Activated CD8-positive, alpha-beta memory T cell treated with anti-CD3 and anti-CD28 coated beads, Interleukin-2, amount 10 ng/mL, durations not matched to agents 7 days and 5 days (primary cell): ENCODE results near the gene SRMS. TPM values are rescaled to one million over a fixed set of nuclear protein-coding genes. Genes with fewer than 3 reads are reported as not detected.
"Not testable (repeated sequence)": the region's sequence is repeated elsewhere in the genome, so short reads cannot be mapped to it uniquely, and the experiment has no call there.

Experiments used
- ATAC-seq: fragments of 150-1000 bp; cut with Tn5 transposase; one replicate; pipeline ENCODE4 v1.10.0; 2021; ENCODE audit warnings: moderate library complexity
- CTCF ChIA-PET: fragments of 350-600 bp; sonication (Branson Sonifier 250); formaldehyde crosslinking; loops from one replicate; lab custom pipeline; 2021; ENCODE audit warnings: antibody characterized with exemption; lab: Charles Lee
- DNase-seq: peaks from one replicate; pipeline ENCODE4 v3.0.0-alpha.2; 2020
- H3K27ac Mint-ChIP-seq: one replicate; pipeline ENCODE4 v1.8.0; 2021; ENCODE audit warnings: mild to moderate bottlenecking, mixed read lengths
- H3K27me3 Mint-ChIP-seq: one replicate; pipeline ENCODE4 v1.8.0; 2021; ENCODE audit warnings: mixed read lengths
- H3K36me3 Mint-ChIP-seq: one replicate; pipeline ENCODE4 v1.8.0; 2021; ENCODE audit warnings: mild to moderate bottlenecking, mixed read lengths
- H3K4me1 Mint-ChIP-seq: one replicate; pipeline ENCODE4 v1.8.0; 2021; ENCODE audit warnings: mixed read lengths
- H3K4me3 Mint-ChIP-seq: one replicate; pipeline ENCODE4 v1.8.0; 2021; ENCODE audit warnings: mild to moderate bottlenecking, moderate library complexity, mixed read lengths
- H3K9me3 Mint-ChIP-seq: one replicate; pipeline ENCODE4 v1.8.0; 2022; ENCODE audit warnings: low read depth, mixed read lengths
- total RNA-seq, 2 experiments: library from RNA; stranded (reverse); gene quantifications; one replicate each; pipeline ENCODE4 v1.2.3, GENCODE V29; 2021

Gene SRMS
- total RNA-seq, 2 experiments from 2014 or later, result not detected

GRCh38 chr20:63574156-63574828, 26.7 kb upstream of the SRMS start, which contains the start of gene HELZ2:
HELZ2 (minus strand) TSS chr20:63574239; CDS start chr20:63572385, 1,854 bp downstream.
- DNase-seq (peak; percentile 89), ATAC-seq (peak; percentile 91)
- peak within 1 kb of the TSS; percentile 83 for H3K4me3 Mint-ChIP-seq
- H3K36me3 Mint-ChIP-seq, result no peaks in the 10 kb centered on the region
- H3K27me3 Mint-ChIP-seq, result peaks cover 31% of the 10 kb centered on the region
- H3K4me1 Mint-ChIP-seq, result peaks cover 9% of the 10 kb centered on the region
- H3K27ac Mint-ChIP-seq, result peak within 1 kb of the TSS; percentile 89
- H3K9me3 Mint-ChIP-seq, result no peaks in the 10 kb centered on the region
- CTCF ChIA-PET, result interaction anchor here (1.1 to 2.2 kb wide), 5 partner anchors 37 to 84 kb away, joined by 3 to 16 read pairs (median 6); partner anchors contain the start of genes GMEB2, PTK6 and RTEL1

- peak; percentile 29 for ATAC-seq
- Mint-ChIP-seq H3K9me3 (no peaks in the 10 kb centered on the region), H3K4me3 (peak overlapping the region; percentile 83), H3K4me1 (peaks cover 15% of the 10 kb centered on the region), H3K36me3 (peaks cover 2% of the 10 kb centered on the region), H3K27ac (peak overlapping the region; percentile 89), H3K27me3 (peaks cover 28% of the 10 kb centered on the region)
- no peak for DNase-seq
- CTCF ChIA-PET, result interaction anchor here (1.1 to 2.2 kb wide), 5 partner anchors 36 to 84 kb away, joined by 3 to 16 read pairs (median 6); partner anchors contain the start of genes GMEB2, PTK6 and RTEL1
Observed at GRCh38 chr20:63573647-63574131, 26.1 kb upstream of the SRMS start.

- DNase-seq, result no peak
- peak; percentile 17 for ATAC-seq
- H3K36me3 Mint-ChIP-seq, result peaks cover 4% of the 10 kb centered on the region
Observed at GRCh38 chr20:63572788-63573646, 25.5 kb upstream of the SRMS start.

GRCh38 chr20:63572071-63572787, 24.7 kb upstream of the SRMS start:
- CTCF ChIA-PET, result interaction anchor here (1.1 to 1.7 kb wide), 2 partner anchors 35 to 86 kb away, joined by 3 to 4 read pairs; partner anchors contain the start of genes PTK6 and RTEL1

More at GRCh38 chr20:63572788-63573646, 25.5 kb upstream of the SRMS start:
- Mint-ChIP-seq H3K27ac (peak overlapping the region; percentile 89), H3K4me3 (peak overlapping the region; percentile 83), H3K4me1 (peaks cover 21% of the 10 kb centered on the region), H3K27me3 (peaks cover 25% of the 10 kb centered on the region), H3K9me3 (no peaks in the 10 kb centered on the region)
- CTCF ChIA-PET, result interaction anchor here (1.4 to 2.2 kb wide), 3 partner anchors 36 to 85 kb away, joined by 4 to 16 read pairs (median 6); partner anchors contain the start of genes PTK6 and RTEL1

GRCh38 chr20:63571087-63571478, 23.5 kb upstream of the SRMS start:
- DNase-seq, H3K9me3 Mint-ChIP-seq, H3K27me3 Mint-ChIP-seq, CTCF ChIA-PET, H3K27ac Mint-ChIP-seq, H3K4me3 Mint-ChIP-seq, ATAC-seq: not testable (repeated sequence)
- Mint-ChIP-seq H3K4me1 (peaks cover 34% of the 10 kb centered on the region), H3K36me3 (peaks cover 17% of the 10 kb centered on the region)

More at GRCh38 chr20:63572071-63572787, 24.7 kb upstream of the SRMS start:
- ATAC-seq (no peak), DNase-seq (no peak)
- H3K4me3 Mint-ChIP-seq, result no peak overlapping the region
- H3K27me3 Mint-ChIP-seq, result peaks cover 18% of the 10 kb centered on the region
- no peak overlapping the region for H3K27ac Mint-ChIP-seq
- H3K36me3 Mint-ChIP-seq, result peaks cover 12% of the 10 kb centered on the region
- peaks cover 29% of the 10 kb centered on the region for H3K4me1 Mint-ChIP-seq
- H3K9me3 Mint-ChIP-seq, result no peaks in the 10 kb centered on the region

GRCh38 chr20:63570281-63571086, 22.9 kb upstream of the SRMS start:
- Mint-ChIP-seq H3K27me3 (peaks cover 5% of the 10 kb centered on the region), H3K4me1 (peaks cover 34% of the 10 kb centered on the region), H3K4me3 (no peak overlapping the region), H3K27ac (no peak overlapping the region), H3K9me3 (no peaks in the 10 kb centered on the region), H3K36me3 (peaks cover 22% of the 10 kb centered on the region)
- CTCF ChIA-PET, result no interaction called here
- ATAC-seq (no peak), DNase-seq (no peak)

GRCh38 chr20:63568986-63569949, 21.7 kb upstream of the SRMS start:
- no peaks in the 10 kb centered on the region for H3K27me3 Mint-ChIP-seq
- peak overlapping the region; percentile 52 for H3K27ac Mint-ChIP-seq
- no peak overlapping the region for H3K4me3 Mint-ChIP-seq
- CTCF ChIA-PET, result interaction anchor here (0.8 to 3.4 kb wide), 3 partner anchors 9 to 469 kb away, joined by 3 to 21 read pairs (median 5); partner anchors contain the start of gene PTK6
- H3K36me3 Mint-ChIP-seq, result peaks cover 27% of the 10 kb centered on the region
- peaks cover 34% of the 10 kb centered on the region for H3K4me1 Mint-ChIP-seq
- H3K9me3 Mint-ChIP-seq, result no peaks in the 10 kb centered on the region
- no peak for ATAC-seq
- DNase-seq, result no peak

GRCh38 chr20:63568170-63568981, 20.8 kb upstream of the SRMS start:
- H3K36me3 Mint-ChIP-seq, result peaks cover 30% of the 10 kb centered on the region
- ATAC-seq, result peak; percentile 24

GRCh38 chr20:63567386-63568169, 20.0 kb upstream of the SRMS start:
- CTCF ChIA-PET, result interaction anchor here (1.0 to 3.4 kb wide), 7 partner anchors 9 to 471 kb away, joined by 3 to 21 read pairs (median 5); partner anchors contain the start of genes PPDPF and PTK6
- H3K4me3 Mint-ChIP-seq, result peak overlapping the region; percentile 49
- H3K27me3 Mint-ChIP-seq, result no peaks in the 10 kb centered on the region
- DNase-seq (peak; percentile 83), ATAC-seq (peak; percentile 71)
- peaks cover 30% of the 10 kb centered on the region for H3K36me3 Mint-ChIP-seq
- peaks cover 34% of the 10 kb centered on the region for H3K4me1 Mint-ChIP-seq
- H3K27ac Mint-ChIP-seq, result peak overlapping the region; percentile 79
- no peaks in the 10 kb centered on the region for H3K9me3 Mint-ChIP-seq

More at GRCh38 chr20:63568170-63568981, 20.8 kb upstream of the SRMS start:
- H3K9me3 Mint-ChIP-seq, result no peaks in the 10 kb centered on the region
- peaks cover 34% of the 10 kb centered on the region for H3K4me1 Mint-ChIP-seq
- H3K27ac Mint-ChIP-seq, result peak overlapping the region; percentile 79
- DNase-seq, result peak; percentile 58
- peak overlapping the region; percentile 49 for H3K4me3 Mint-ChIP-seq
- CTCF ChIA-PET, result interaction anchor here (0.8 to 3.4 kb wide), 7 partner anchors 8 to 470 kb away, joined by 3 to 21 read pairs (median 5); partner anchors contain the start of genes PPDPF and PTK6
- H3K27me3 Mint-ChIP-seq, result no peaks in the 10 kb centered on the region

- Mint-ChIP-seq H3K4me1 (peaks cover 34% of the 10 kb centered on the region), H3K4me3 (no peak overlapping the region), H3K36me3 (peaks cover 30% of the 10 kb centered on the region), H3K9me3 (no peaks in the 10 kb centered on the region), H3K27ac (no peak overlapping the region), H3K27me3 (no peaks in the 10 kb centered on the region)
- DNase-seq (no peak), ATAC-seq (no peak)
- CTCF ChIA-PET, result interaction anchor here (1.0 to 3.4 kb wide), 4 partner anchors 9 to 217 kb away, joined by 3 to 21 read pairs (median 4); partner anchors contain the start of genes PPDPF and PTK6
Observed at GRCh38 chr20:63567136-63567385, 19.5 kb upstream of the SRMS start.
